KG1 (cell line): ENCODE measurements around the gene CCDC61.

Experiments used
- DNase-seq: peaks from one replicate; lab custom pipeline; 2025; lab: John Stamatoyannopoulos, UW

CCDC61 gene

GRCh38 chr19:46016426-46017094 is 21.3 kb downstream of the CCDC61 start:
- peak; percentile 56 for DNase-seq

GRCh38 chr19:46017095-46017429 is 21.8 kb downstream of the CCDC61 start:
- no peak for DNase-seq

GRCh38 chr19:46017874-46018675 is 22.8 kb downstream of the CCDC61 start:
- DNase-seq = no peak

- DNase-seq = no peak
Observed at GRCh38 chr19:46018729-46019251, 23.5 kb downstream of the CCDC61 start.

- DNase-seq = no peak
Observed at GRCh38 chr19:46019270-46019669, 24.0 kb downstream of the CCDC61 start.

GRCh38 chr19:46020819-46021125 is 25.5 kb downstream of the CCDC61 start:
- DNase-seq = no peak

GRCh38 chr19:46021531-46022041 is 26.3 kb downstream of the CCDC61 start:
- no peak for DNase-seq

GRCh38 chr19:46022061-46022430 is 26.8 kb downstream of the CCDC61 start:
- DNase-seq = no peak

GRCh38 chr19:46022431-46023310 is 27.4 kb downstream of the CCDC61 start, which contains the start of gene PGLYRP1:
Gene PGLYRP1 (minus strand): TSS chr19:46023053. CDS start chr19:46023021, 32 bp downstream.
- DNase-seq = no peak

GRCh38 chr19:46023311-46023779 is 28.1 kb downstream of the CCDC61 start:
- DNase-seq = no peak

- no peak for DNase-seq
Observed at GRCh38 chr19:46025835-46026234, 30.6 kb downstream of the CCDC61 start.

GRCh38 chr19:46030812-46031550 is 35.7 kb downstream of the CCDC61 start:
- DNase-seq = no peak

GRCh38 chr19:46031781-46032596 is 36.7 kb downstream of the CCDC61 start:
- no peak for DNase-seq

GRCh38 chr19:46032597-46033025 is 37.3 kb downstream of the CCDC61 start:
- DNase-seq = no peak

- DNase-seq = no peak
Observed at GRCh38 chr19:46033401-46033800, 38.1 kb downstream of the CCDC61 start.

- no peak for DNase-seq
Observed at GRCh38 chr19:46035546-46035945, 40.3 kb downstream of the CCDC61 start.

GRCh38 chr19:46035986-46036743 is 40.9 kb downstream of the CCDC61 start:
- DNase-seq = no peak

GRCh38 chr19:46036744-46037128 is 41.5 kb downstream of the CCDC61 start:
- no peak for DNase-seq

- no peak for DNase-seq
Observed at GRCh38 chr19:46040125-46040524, 44.9 kb downstream of the CCDC61 start.
